Measurements from ENCODE around the gene ZFYVE28. TPM values are rescaled to one million over a fixed set of nuclear protein-coding genes. Genes with fewer than 3 reads are reported as not detected.

The ZFYVE28 gene
- total and polyA plus RNA-seq, 12 donors, result 4.3 to 24.6 (median 16.0) TPM

DNA sequence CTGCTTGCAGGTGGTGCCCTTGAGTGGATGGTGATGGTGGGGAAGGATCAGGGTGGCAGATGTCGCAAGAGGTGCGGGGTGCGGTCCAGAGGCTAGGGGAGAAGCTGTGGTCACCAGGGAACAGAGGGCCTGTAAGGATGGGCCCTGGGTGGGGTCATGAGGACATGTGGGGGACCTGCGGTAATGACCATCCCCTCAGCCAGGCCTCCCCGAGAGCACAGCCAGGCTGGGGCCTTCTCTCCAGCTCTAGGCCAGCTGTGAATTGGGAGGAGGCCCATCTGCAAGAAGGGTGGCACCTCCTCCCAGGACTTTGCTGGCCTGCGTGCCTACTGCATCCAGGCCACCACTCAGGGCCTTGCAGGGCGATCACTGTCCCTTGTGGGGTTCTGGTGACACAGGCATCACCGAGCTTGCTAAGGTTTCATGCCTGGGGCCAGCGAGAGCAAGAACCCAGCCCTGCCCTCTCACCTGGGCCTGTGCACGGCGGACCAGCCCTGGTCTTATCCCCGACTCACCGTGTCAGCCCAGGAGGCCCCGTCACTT lies 122.5 kb downstream of the ZFYVE28 start:
- intact Hi-C loops (cut with DNase I), result no loop called here
- Histone ChIP-seq H3K9me3 (replicated peaks in 1 of 3) (no peaks in the 10 kb centered on the region), H3K27ac (no peak overlapping the region), H3K27me3 (no peaks in the 10 kb centered on the region), H3K4me3 (no peak overlapping the region), H3K36me3 (replicated peaks in 1 of 2) (no peaks in the 10 kb centered on the region), H3K4me1 (replicated peaks in 1 of 2) (peaks cover 8 to 24% of the 10 kb centered on the region in 2 donors)
- DNase-seq, result peak in 1 of 7 donors; percentile 49
- WGBS, 4 donors, result 90 to 98% (median 92%) methylated on average over 11 to 14 of the region's 14 CpGs
- no peak for TF ChIP-seq POLR2A (IDR thresholded peaks at IDR 0.05)
- TF ChIP-seq, protein P1, sequence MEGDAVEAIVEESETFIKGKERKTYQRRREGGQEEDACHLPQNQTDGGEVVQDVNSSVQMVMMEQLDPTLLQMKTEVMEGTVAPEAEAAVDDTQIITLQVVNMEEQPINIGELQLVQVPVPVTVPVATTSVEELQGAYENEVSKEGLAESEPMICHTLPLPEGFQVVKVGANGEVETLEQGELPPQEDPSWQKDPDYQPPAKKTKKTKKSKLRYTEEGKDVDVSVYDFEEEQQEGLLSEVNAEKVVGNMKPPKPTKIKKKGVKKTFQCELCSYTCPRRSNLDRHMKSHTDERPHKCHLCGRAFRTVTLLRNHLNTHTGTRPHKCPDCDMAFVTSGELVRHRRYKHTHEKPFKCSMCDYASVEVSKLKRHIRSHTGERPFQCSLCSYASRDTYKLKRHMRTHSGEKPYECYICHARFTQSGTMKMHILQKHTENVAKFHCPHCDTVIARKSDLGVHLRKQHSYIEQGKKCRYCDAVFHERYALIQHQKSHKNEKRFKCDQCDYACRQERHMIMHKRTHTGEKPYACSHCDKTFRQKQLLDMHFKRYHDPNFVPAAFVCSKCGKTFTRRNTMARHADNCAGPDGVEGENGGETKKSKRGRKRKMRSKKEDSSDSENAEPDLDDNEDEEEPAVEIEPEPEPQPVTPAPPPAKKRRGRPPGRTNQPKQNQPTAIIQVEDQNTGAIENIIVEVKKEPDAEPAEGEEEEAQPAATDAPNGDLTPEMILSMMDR (IDR thresholded peaks at IDR 0.05), result no peak

DNA sequence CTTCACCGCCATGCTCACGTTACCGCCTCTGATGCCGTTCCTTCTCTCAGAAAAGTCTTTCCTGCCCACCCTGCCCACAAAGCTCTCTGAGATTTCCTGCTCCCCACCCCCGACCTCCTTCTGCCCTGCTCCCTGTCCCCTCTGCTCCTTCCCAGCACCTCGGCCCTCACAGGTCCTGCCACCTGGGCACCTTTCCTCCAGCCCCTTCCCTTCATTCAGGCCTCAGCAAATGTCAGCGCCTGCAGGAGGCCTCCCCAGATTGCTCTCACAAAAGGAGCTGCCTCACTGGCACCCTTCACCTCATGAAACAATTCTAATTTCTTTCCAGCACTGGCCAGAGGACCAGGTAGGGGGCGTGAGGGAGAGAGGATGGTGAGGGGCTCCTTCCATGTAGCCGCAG lies 122.9 kb downstream of the ZFYVE28 start:
- H3K36me3 ChIP-seq (replicated peaks in 1 of 2), result no peaks in the 10 kb centered on the region
- WGBS, 4 donors, result 82 to 91% (median 87%) methylated on average over 9 of the region's 9 CpGs
- peaks cover 8 to 24% of the 10 kb centered on the region in 2 donors for H3K4me1 ChIP-seq (replicated peaks in 1 of 2)
- intact Hi-C loops (cut with DNase I), result no loop called here
- H3K27me3 ChIP-seq, result no peaks in the 10 kb centered on the region
- DNase-seq, result peak in 1 of 7 donors; percentile 43
- H3K4me3 ChIP-seq, result no peak overlapping the region
- H3K27ac ChIP-seq, result no peak overlapping the region
- TF ChIP-seq, protein P1 (IDR thresholded peaks at IDR 0.05), result no peak
- no peak for TF ChIP-seq POLR2A (IDR thresholded peaks at IDR 0.05)
- no peaks in the 10 kb centered on the region for H3K9me3 ChIP-seq (replicated peaks in 1 of 3)

DNA sequence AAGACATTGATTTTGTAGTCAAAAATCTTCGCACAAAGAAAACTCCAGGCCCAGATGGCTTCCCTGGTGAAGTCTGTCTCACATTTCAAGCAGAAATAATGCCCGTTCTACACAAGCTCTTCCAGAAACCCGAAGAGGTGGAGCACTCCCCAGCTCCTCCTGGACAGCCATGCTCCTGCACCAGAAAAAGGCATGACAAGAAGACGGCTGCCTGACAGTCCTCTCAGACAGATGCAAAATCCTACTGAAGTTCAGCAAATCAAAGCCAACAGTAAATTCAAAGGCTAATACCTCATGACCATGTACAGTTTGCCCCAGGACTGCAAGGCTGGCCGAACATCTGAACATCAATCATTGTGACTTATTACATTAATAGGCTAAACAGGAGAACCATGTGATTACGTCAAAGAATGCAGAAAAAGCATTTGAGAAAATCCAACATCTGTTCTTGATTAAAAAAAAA lies 125.8 kb downstream of the ZFYVE28 start:
- Histone ChIP-seq H3K4me3 (no peak overlapping the region), H3K36me3 (replicated peaks in 1 of 2) (no peaks in the 10 kb centered on the region), H3K27me3 (no peaks in the 10 kb centered on the region), H3K4me1 (replicated peaks in 1 of 2) (peaks cover 8 to 21% of the 10 kb centered on the region in 2 donors), H3K27ac (peak overlapping the region in 1 of 5 donors; percentile 26), H3K9me3 (replicated peaks in 1 of 3) (no peaks in the 10 kb centered on the region)
- WGBS, 4 donors, result 57 to 75% (median 60%) methylated on average over 6 of the region's 6 CpGs
- TF ChIP-seq, protein P1 (IDR thresholded peaks at IDR 0.05), result no peak
- no peak for TF ChIP-seq POLR2A (IDR thresholded peaks at IDR 0.05)
- DNase-seq, result peak in 2 of 7 donors; percentile 14 to 56
- intact Hi-C loops (cut with DNase I), result no loop called here

DNA sequence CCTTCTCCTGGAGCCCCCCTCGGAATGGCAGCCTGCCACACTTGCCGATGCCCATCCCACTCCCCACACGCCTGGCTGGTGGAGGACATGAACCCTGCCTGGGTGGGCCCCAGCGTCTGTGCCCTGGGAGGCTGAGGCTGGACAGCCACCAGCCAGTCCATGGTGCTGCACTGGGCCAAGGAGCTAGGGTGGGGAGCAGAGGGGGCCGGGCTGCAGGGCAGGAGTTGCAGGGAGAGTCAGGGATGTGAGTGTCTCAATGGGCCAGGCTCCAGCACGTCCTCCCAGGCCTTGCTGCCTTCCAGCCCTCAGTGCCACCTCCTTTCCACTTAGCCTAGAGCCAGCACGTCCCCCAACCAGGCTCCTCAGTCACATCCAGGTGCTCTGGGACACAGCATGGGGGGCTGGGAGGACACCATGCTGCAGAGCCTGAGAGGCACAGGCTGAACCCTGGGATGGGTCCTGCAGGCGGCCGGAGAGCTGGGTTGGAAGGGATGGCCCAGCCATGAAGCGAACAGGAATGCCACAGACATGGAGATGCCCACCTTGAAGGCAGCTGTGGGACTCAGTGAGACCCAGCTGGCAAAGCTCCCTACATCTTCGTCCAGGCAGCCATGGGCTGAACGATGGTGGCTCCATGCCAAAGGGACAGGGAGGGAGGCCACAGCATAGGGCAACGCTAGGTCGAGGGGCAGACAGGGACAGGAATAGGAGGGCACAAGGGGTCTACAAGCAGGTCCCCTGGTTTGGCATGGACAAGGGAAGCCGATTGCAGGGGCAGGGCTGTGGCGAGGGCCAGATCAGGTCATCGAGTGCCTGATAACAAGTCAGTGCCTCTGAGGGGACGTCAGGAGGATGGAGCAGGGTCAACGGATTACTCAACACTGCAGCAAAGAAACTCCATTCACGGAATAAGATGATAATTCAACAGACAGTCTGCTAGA lies 126.5 kb downstream of the ZFYVE28 start:
- H3K9me3 ChIP-seq (replicated peaks in 1 of 3), result no peaks in the 10 kb centered on the region
- DNase-seq, result peak in 4 of 7 donors; percentile 19 to 50 (median 33)
- peak overlapping the region in 1 of 5 donors; percentile 26 for H3K27ac ChIP-seq
- no peaks in the 10 kb centered on the region for H3K36me3 ChIP-seq (replicated peaks in 1 of 2)
- H3K4me3 ChIP-seq, result no peak overlapping the region
- H3K27me3 ChIP-seq, result no peaks in the 10 kb centered on the region
- intact Hi-C loops (cut with DNase I), result no loop called here
- TF ChIP-seq, protein P1 (IDR thresholded peaks at IDR 0.05), result no peak
- no peak for TF ChIP-seq POLR2A (IDR thresholded peaks at IDR 0.05)
- 70 to 83% (median 76%) methylated on average over 13 to 20 of the region's 20 CpGs for WGBS, 4 donors
- peaks cover 8 to 21% of the 10 kb centered on the region in 2 donors for H3K4me1 ChIP-seq (replicated peaks in 1 of 2)

Data from adrenal gland (tissue), 12 donors.